Measurements from ENCODE around the gene SNX21. TPM values are rescaled to one million over a fixed set of nuclear protein-coding genes. Genes with fewer than 3 reads are reported as not detected.

SNX21 gene
- total RNA-seq, 1 experiment from 2014 or later = 25.7 TPM

DNA sequence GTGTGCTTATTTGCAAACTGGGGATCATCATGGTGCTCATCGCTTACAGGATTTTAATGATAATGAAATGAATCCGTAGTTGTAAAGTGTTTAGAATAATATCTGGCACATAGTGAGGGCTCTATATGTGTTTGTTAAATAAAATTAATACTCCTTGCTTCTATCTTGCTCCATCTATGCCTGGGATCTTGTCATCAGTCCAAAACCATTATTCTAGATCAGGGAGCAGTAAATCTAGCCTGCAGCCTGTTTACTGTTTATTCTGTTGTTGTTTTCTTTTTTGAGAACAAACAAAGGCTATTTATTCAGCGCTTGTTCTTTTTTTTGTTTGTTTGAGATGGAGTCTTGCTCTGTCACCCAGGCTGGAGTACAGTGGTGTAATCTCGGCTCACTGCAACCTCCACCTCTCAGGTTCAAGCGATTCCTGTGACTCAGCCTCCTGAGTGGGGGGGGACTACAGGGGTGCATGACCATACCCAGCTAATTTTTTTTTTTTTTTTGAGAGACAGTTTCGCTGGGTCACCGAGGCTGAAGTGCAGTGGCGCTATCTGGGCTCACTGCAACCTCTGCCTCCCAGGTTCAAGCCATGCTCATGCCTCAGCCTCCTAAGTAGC, 15.5 kb downstream of the SNX21 start:
- no peak overlapping the region for H3K27ac ChIP-seq (ENCODE audit: low read length)
- H3K36me3 ChIP-seq (ENCODE audit: control insufficient read depth, insufficient read depth, low read length) = peaks cover 2% of the 10 kb centered on the region; the same call in 1 of the 2 replicates
- H3K4me1 ChIP-seq (ENCODE audit: control insufficient read depth, insufficient read depth, low read length) = no peaks in the 10 kb centered on the region; the same call in 1 of the 2 replicates
- TF ChIP-seq TCF7L2 (IDR thresholded peaks at IDR 0.05; ENCODE audit: low read depth, low read length) (no peak), POLR2AphosphoS5 (IDR thresholded peaks at IDR 0.05; ENCODE audit: low read depth, low read length) (peak; percentile 45; the same call in 1 of the 2 replicates)
- H3K27me3 ChIP-seq (ENCODE audit: control insufficient read depth, insufficient read depth, low read length) = no peaks in the 10 kb centered on the region
- ChIA-PET CTCF (no interaction called here), POLR2A (no interaction called here)
- no peaks in the 10 kb centered on the region for H3K9me3 ChIP-seq (ENCODE audit: control insufficient read depth, insufficient read depth, low read depth, low read length)
- in situ Hi-C loops (cut with HindIII; ENCODE audit: low pct_unique_long_range_greater_than_20kb, low sequenced_read_pairs) (no loop called here), intact Hi-C loops (cut with micrococcal nuclease; ENCODE audit: unreplicated experiment) (no loop called here)
- peak; percentile 45; the same call in 1 of the 2 replicates for ATAC-seq
- no peak overlapping the region for H3K4me3 ChIP-seq (ENCODE audit: low read depth in 2 of 2, low read length in 2 of 2)
- BruUV-seq (replicated peaks) = no TSS peak
- no peak for DNase-seq (ENCODE audit: low read depth, low spot score)

- POLR2A ChIA-PET = no interaction called here
These were observed 16.6 kb downstream of the SNX21 start for GRCh38 chr20:45850238-45850637.

More at GRCh38 chr20:45850238-45850637, 16.6 kb downstream of the SNX21 start:
- CTCF ChIA-PET = no interaction called here
- H3K4me1 ChIP-seq (ENCODE audit: control insufficient read depth, insufficient read depth, low read length) = no peaks in the 10 kb centered on the region; the same call in 1 of the 2 replicates
- no TSS peak for BruUV-seq (replicated peaks)
- no peak overlapping the region for H3K4me3 ChIP-seq (ENCODE audit: low read depth in 2 of 2, low read length in 2 of 2)
- DNase-seq (ENCODE audit: low read depth, low spot score) (no peak), ATAC-seq (no peak)
- no peak overlapping the region for H3K27ac ChIP-seq (ENCODE audit: low read length)
- intact Hi-C loops (cut with micrococcal nuclease; ENCODE audit: unreplicated experiment) (no loop called here), in situ Hi-C loops (cut with HindIII; ENCODE audit: low pct_unique_long_range_greater_than_20kb, low sequenced_read_pairs) (no loop called here)
- H3K36me3 ChIP-seq (ENCODE audit: control insufficient read depth, insufficient read depth, low read length) = no peaks in the 10 kb centered on the region; the same call in 1 of the 2 replicates
- no peaks in the 10 kb centered on the region for H3K9me3 ChIP-seq (ENCODE audit: control insufficient read depth, insufficient read depth, low read depth, low read length)
- TF ChIP-seq POLR2AphosphoS5 (IDR thresholded peaks at IDR 0.05; ENCODE audit: low read depth, low read length) (no peak), TCF7L2 (IDR thresholded peaks at IDR 0.05; ENCODE audit: low read depth, low read length) (no peak), SIN3A (IDR thresholded peaks at IDR 0.05; ENCODE audit: borderline replicate concordance, insufficient read depth, low read depth, low read length) (no peak)
- TF ChIP-seq, protein P1, sequence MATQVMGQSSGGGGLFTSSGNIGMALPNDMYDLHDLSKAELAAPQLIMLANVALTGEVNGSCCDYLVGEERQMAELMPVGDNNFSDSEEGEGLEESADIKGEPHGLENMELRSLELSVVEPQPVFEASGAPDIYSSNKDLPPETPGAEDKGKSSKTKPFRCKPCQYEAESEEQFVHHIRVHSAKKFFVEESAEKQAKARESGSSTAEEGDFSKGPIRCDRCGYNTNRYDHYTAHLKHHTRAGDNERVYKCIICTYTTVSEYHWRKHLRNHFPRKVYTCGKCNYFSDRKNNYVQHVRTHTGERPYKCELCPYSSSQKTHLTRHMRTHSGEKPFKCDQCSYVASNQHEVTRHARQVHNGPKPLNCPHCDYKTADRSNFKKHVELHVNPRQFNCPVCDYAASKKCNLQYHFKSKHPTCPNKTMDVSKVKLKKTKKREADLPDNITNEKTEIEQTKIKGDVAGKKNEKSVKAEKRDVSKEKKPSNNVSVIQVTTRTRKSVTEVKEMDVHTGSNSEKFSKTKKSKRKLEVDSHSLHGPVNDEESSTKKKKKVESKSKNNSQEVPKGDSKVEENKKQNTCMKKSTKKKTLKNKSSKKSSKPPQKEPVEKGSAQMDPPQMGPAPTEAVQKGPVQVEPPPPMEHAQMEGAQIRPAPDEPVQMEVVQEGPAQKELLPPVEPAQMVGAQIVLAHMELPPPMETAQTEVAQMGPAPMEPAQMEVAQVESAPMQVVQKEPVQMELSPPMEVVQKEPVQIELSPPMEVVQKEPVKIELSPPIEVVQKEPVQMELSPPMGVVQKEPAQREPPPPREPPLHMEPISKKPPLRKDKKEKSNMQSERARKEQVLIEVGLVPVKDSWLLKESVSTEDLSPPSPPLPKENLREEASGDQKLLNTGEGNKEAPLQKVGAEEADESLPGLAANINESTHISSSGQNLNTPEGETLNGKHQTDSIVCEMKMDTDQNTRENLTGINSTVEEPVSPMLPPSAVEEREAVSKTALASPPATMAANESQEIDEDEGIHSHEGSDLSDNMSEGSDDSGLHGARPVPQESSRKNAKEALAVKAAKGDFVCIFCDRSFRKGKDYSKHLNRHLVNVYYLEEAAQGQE (IDR thresholded peaks at IDR 0.05; ENCODE audit: insufficient read depth in 1 of 2, low read depth in 2 of 2, low read length in 1 of 2) = no peak
- TF ChIP-seq, protein P2, sequence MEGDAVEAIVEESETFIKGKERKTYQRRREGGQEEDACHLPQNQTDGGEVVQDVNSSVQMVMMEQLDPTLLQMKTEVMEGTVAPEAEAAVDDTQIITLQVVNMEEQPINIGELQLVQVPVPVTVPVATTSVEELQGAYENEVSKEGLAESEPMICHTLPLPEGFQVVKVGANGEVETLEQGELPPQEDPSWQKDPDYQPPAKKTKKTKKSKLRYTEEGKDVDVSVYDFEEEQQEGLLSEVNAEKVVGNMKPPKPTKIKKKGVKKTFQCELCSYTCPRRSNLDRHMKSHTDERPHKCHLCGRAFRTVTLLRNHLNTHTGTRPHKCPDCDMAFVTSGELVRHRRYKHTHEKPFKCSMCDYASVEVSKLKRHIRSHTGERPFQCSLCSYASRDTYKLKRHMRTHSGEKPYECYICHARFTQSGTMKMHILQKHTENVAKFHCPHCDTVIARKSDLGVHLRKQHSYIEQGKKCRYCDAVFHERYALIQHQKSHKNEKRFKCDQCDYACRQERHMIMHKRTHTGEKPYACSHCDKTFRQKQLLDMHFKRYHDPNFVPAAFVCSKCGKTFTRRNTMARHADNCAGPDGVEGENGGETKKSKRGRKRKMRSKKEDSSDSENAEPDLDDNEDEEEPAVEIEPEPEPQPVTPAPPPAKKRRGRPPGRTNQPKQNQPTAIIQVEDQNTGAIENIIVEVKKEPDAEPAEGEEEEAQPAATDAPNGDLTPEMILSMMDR (IDR thresholded peaks at IDR 0.05) = no peak
- H3K27me3 ChIP-seq (ENCODE audit: control insufficient read depth, insufficient read depth, low read length) = no peaks in the 10 kb centered on the region

All from Panc1 (cell line).